Measurements from ENCODE around the gene CACNG3. TPM values are rescaled to one million over a fixed set of nuclear protein-coding genes. Genes with fewer than 3 reads are reported as not detected.
"Not testable (repeated sequence)": the region's sequence is repeated elsewhere in the genome, so short reads cannot be mapped to it uniquely, and the experiment has no call there.

Gene CACNG3
- total RNA-seq, 1 donor from 2014 or later = 2.5 TPM

GRCh38 chr16:24336491-24336890 lies 80.4 kb downstream of the CACNG3 start:
- DNase-seq = no peak

- DNase-seq = no peak
Observed at GRCh38 chr16:24337013-24337412, 80.9 kb downstream of the CACNG3 start.

GRCh38 chr16:24343829-24344228 lies 87.7 kb downstream of the CACNG3 start:
- not testable (repeated sequence) for DNase-seq

GRCh38 chr16:24344784-24345183 lies 88.6 kb downstream of the CACNG3 start:
- DNase-seq = no peak

GRCh38 chr16:24345704-24346103 lies 89.6 kb downstream of the CACNG3 start:
- DNase-seq = no peak

- DNase-seq = no peak
Observed at GRCh38 chr16:24346734-24347133, 90.6 kb downstream of the CACNG3 start.

GRCh38 chr16:24347556-24347955 lies 91.4 kb downstream of the CACNG3 start:
- DNase-seq = no peak

GRCh38 chr16:24348545-24349290 lies 92.6 kb downstream of the CACNG3 start:
- DNase-seq = no peak

- DNase-seq = no peak
Observed at GRCh38 chr16:24349320-24349719, 93.2 kb downstream of the CACNG3 start.

- no peak for DNase-seq
Observed at GRCh38 chr16:24352746-24353145, 96.6 kb downstream of the CACNG3 start.

- DNase-seq = no peak
Observed at GRCh38 chr16:24353622-24354021, 97.5 kb downstream of the CACNG3 start.

GRCh38 chr16:24357511-24357910 lies 101.4 kb downstream of the CACNG3 start:
- no peak for DNase-seq

- DNase-seq = no peak
Observed at GRCh38 chr16:24358117-24358516, 102.0 kb downstream of the CACNG3 start.

GRCh38 chr16:24359490-24359889 lies 103.4 kb downstream of the CACNG3 start:
- DNase-seq = no peak

GRCh38 chr16:24360936-24361335 lies 104.8 kb downstream of the CACNG3 start:
- DNase-seq = no peak

- DNase-seq = no peak
Observed at GRCh38 chr16:24364596-24364995, 108.5 kb downstream of the CACNG3 start.

- DNase-seq = no peak
Observed at GRCh38 chr16:24367186-24367710, 111.1 kb downstream of the CACNG3 start.

- DNase-seq = peak; percentile 46
Observed at GRCh38 chr16:24372824-24373223, 116.7 kb downstream of the CACNG3 start.

GRCh38 chr16:24378999-24379398 lies 122.9 kb downstream of the CACNG3 start:
- no peak for DNase-seq

GRCh38 chr16:24381470-24382118 lies 125.5 kb downstream of the CACNG3 start:
- DNase-seq = no peak

- no peak for DNase-seq
Observed at GRCh38 chr16:24382762-24383407, 126.8 kb downstream of the CACNG3 start.

GRCh38 chr16:24394341-24394740 lies 138.2 kb downstream of the CACNG3 start:
- no peak for DNase-seq

Data from occipital lobe (tissue), 2 donors.